Thoracic aorta (tissue), 2 donors: Measurements from ENCODE around the gene DSTYK. TPM values are rescaled to one million over a fixed set of nuclear protein-coding genes. Genes with fewer than 3 reads are reported as not detected.

Experiments used
- ATAC-seq: fragments of 150-250 bp; one replicate; pipeline ENCODE4 v1.8.0; 2017; ENCODE audit warnings: low read depth; ENCODE audit not compliant: insufficient number of reproducible peaks, low FRiP score
- DNase-seq: peaks from one replicate; pipeline ENCODE4 v3.0.0-alpha.2; 2020; ENCODE audit warnings: low spot score
- H3K27ac ChIP-seq, 2 donors: fragments of 200-600 bp; sonication (generic); 1 replicate in 1 of 2; 2 replicates in 1 of 2; pipeline ENCODE4 v1.5.1; 2016; ENCODE audit warnings: mild to moderate bottlenecking in 2 of 2, moderate library complexity in 2 of 2
- H3K27me3 ChIP-seq: fragments of 200-600 bp; sonication (generic); replicated peaks from 2 replicates; pipeline ENCODE4 v1.6.0; 2016; ENCODE audit warnings: mild to moderate bottlenecking; ENCODE audit not compliant: insufficient read depth
- H3K36me3 ChIP-seq: fragments of 200-600 bp; sonication (generic); one replicate; pipeline ENCODE4 v1.5.1; 2016
- H3K4me1 ChIP-seq, 2 donors: fragments of 200-600 bp; sonication (generic); 1 replicate in 1 of 2; 2 replicates in 1 of 2; pipeline versions ENCODE4 v1.5.1 to v1.6.0; 2016; ENCODE audit warnings: low read depth in 2 of 2, mild to moderate bottlenecking in 1 of 2; ENCODE audit not compliant: control insufficient read depth in 1 of 2
- H3K4me3 ChIP-seq: fragments of 200-600 bp; sonication (generic); 2 replicates; pipeline ENCODE4 v1.5.1; 2016; ENCODE audit warnings: mild to moderate bottlenecking
- H3K9me3 ChIP-seq: fragments of 200-600 bp; sonication (generic); 2 replicates; pipeline ENCODE4 v1.5.1; 2016
- total RNA-seq, 2 donors: library from RNA; depleted of rRNA; stranded (reverse); fragments of >200 nt; gene quantifications; one replicate each; pipeline versions ENCODE4 v1.1.0 to v1.2.3, GENCODE V29; 2016
- TF ChIP-seq, protein P1 (sequence below): fragments of 200-600 bp; sonication (generic); IDR thresholded peaks from one replicate; pipeline ENCODE4 v1.5.1; 2019; ENCODE audit warnings: antibody characterized with exemption

Gene DSTYK
- total RNA-seq, 2 donors from 2014 or later = 12.9 to 14.4 TPM

DNA sequence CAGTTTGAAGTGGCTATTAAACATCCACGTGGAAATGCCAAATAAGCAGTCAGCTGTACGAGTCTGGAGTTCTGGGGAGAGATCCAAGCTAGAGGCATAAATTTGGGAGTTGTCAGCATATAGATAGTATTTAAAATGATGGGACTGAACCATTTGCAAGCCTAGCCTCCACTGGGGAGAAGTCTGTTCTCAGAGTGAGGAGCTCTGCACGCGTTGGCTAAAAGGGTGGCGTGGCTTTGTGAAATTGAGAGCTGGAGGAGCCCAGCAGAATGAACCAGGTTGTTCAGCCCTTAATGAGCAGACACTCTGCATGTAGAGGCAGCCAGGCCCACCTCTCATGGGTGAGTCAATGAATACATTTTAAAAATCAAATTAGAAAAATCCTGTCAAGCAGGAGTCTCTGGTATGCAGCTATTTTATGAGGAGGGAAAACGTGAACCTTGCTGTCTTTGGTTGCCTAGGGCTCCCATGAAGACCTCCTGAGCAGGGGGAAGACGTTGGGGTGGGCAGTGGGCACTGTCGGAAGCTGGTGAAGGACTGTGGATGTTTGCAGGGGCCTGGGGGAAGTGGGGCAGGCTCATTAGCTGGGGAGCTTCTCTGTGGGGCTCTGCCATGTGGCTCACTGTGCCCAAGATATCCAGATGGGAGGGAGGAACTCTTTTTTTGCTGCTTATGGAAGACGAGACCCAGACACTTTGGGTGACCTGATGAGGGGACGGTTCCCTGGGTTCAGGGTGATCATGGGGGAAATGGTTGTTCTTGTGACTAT lies 35.0 kb upstream of the DSTYK start:
- H3K27me3 ChIP-seq = no peaks in the 10 kb centered on the region
- peaks cover 8% of the 10 kb centered on the region for H3K36me3 ChIP-seq
- H3K9me3 ChIP-seq = no peaks in the 10 kb centered on the region
- TF ChIP-seq, protein P1, sequence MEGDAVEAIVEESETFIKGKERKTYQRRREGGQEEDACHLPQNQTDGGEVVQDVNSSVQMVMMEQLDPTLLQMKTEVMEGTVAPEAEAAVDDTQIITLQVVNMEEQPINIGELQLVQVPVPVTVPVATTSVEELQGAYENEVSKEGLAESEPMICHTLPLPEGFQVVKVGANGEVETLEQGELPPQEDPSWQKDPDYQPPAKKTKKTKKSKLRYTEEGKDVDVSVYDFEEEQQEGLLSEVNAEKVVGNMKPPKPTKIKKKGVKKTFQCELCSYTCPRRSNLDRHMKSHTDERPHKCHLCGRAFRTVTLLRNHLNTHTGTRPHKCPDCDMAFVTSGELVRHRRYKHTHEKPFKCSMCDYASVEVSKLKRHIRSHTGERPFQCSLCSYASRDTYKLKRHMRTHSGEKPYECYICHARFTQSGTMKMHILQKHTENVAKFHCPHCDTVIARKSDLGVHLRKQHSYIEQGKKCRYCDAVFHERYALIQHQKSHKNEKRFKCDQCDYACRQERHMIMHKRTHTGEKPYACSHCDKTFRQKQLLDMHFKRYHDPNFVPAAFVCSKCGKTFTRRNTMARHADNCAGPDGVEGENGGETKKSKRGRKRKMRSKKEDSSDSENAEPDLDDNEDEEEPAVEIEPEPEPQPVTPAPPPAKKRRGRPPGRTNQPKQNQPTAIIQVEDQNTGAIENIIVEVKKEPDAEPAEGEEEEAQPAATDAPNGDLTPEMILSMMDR = no peak
- H3K4me3 ChIP-seq = no peak overlapping the region
- DNase-seq = no peak
- H3K4me1 ChIP-seq = peaks cover 22 to 52% of the 10 kb centered on the region in 2 donors
- ATAC-seq = no peak
- H3K27ac ChIP-seq = peak overlapping the region in 1 of 2 donors; percentile 81

DNA sequence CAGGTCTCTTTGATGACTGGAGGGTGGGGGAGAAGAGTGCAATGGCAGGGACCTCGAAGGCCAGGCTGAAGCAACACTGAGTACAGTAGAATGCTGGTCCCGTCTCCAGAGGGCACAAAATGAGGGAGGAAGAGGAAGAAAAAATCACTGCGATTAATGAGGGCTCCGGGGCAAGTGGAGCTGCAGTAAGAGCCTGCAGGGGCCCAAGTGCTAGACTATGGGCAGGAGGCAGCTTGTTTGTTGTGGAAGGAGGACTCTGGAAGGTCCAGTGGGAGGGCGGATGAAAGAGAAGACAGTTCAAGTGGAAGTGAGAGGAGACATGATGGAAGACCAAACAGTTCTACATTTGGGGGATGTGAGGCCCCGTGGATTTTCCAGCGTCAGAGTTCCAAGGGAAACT lies 33.6 kb upstream of the DSTYK start:
- Histone ChIP-seq H3K9me3 (no peaks in the 10 kb centered on the region), H3K4me1 (peaks cover 14 to 37% of the 10 kb centered on the region in 2 donors), H3K4me3 (no peak overlapping the region), H3K27ac (no peak overlapping the region), H3K27me3 (no peaks in the 10 kb centered on the region), H3K36me3 (peaks cover 9% of the 10 kb centered on the region)
- ATAC-seq (no peak), DNase-seq (no peak)
- TF ChIP-seq, protein P1 = no peak

DNA sequence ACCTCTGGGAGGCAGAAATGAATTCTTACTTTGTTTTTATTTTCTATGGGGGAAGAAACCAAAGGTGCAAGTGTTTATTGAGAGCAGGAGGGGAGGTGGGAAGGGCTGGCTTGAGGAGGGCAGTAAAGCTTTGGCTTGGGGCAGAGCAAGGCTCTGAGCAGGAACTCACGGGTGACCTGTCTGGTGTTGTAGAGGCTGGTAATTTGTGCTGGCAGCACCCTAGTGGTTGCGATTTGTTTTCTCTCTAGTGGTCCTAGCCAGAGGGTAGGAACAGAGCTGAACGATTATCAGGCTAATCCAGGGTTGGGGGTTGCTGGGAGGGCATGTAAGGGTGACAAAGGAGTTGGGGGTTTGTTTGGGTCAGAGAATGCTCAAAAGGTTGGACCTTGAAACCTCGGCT lies 32.9 kb upstream of the DSTYK start:
- peaks cover 9% of the 10 kb centered on the region for H3K36me3 ChIP-seq
- H3K27me3 ChIP-seq = no peaks in the 10 kb centered on the region
- DNase-seq (no peak), ATAC-seq (no peak)
- peaks cover 8 to 30% of the 10 kb centered on the region in 2 donors for H3K4me1 ChIP-seq
- H3K4me3 ChIP-seq = no peak overlapping the region
- no peaks in the 10 kb centered on the region for H3K9me3 ChIP-seq
- TF ChIP-seq, protein P1 = no peak
- H3K27ac ChIP-seq = no peak overlapping the region

DNA sequence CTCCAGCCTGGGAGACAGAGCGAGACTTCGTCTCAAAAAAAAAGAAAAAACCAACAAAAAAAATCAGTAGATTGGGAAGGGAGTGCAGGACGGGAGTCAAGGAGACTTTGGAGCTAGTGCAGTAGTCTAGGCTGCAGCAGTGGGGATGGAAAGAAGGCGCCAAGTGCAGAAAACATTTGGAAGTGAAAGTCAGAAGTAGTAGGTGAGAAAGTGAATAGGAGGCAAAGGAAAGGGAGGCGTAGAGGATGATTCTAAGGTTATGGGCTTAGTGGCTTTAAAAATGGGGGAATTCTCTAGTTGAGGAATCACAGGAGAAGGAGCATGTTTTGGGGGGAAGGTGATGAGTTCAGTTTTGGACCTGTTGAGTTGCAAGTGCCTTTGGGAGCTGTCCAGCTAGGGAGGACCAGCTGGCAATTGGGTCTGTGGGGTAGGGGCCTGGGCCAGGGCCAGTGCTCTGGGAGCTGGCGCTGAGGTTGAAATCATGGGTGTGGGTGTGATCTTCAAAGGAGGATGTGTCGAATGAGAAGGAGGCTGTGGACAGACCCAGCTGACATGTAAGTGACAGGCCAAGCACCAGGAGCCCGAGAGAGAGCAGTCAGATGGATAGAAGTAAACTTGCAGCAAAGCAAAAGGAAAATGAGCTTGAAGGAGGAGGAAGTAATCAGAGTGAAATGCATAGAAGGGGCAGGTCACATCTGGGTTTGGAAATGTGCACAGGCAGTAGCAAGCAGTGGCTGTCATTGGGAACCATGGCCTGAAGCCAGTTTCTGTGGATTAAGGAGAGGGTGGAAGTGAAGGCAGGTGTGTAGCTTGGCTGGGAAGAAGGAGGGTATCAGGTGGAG lies 32.1 kb upstream of the DSTYK start:
- Histone ChIP-seq H3K27ac (no peak overlapping the region), H3K9me3 (no peaks in the 10 kb centered on the region), H3K4me1 (peaks cover 0 to 22% of the 10 kb centered on the region in 2 donors), H3K4me3 (no peak overlapping the region), H3K27me3 (no peaks in the 10 kb centered on the region), H3K36me3 (peaks cover 9% of the 10 kb centered on the region)
- DNase-seq = no peak
- ATAC-seq = no peak
- TF ChIP-seq, protein P1 = no peak

DNA sequence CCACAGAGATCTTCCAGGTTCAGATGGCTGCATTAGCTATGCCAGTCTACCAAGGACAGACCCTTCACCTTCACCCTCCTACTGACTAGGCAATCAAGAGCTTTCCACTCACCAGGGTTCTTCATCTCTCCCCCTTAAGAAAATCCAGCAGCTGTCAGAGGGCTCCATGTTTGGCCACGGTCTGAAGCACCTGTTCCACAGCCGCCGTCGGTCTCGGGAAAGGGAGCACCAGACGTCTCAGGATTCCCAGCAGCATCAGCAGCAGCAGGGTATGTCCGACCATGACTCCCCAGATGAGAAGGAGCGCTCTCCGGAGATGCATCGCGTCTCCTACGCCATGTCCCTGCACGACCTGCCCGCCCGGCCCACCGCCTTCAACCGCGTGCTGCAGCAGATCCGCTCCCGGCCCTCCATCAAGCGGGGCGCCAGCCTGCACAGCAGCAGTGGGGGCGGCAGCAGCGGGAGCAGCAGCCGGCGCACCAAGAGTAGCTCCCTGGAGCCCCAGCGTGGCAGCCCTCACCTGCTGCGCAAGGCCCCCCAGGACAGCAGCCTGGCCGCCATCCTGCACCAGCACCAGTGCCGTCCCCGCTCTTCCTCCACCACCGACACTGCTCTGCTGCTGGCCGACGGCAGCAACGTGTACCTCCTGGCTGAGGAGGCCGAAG lies 30.0 kb upstream of the DSTYK start:
- TF ChIP-seq, protein P1 = no peak
- no peak overlapping the region for H3K4me3 ChIP-seq
- no peak for DNase-seq
- peaks cover 9% of the 10 kb centered on the region for H3K36me3 ChIP-seq
- peaks cover 0 to 8% of the 10 kb centered on the region in 2 donors for H3K4me1 ChIP-seq
- H3K27ac ChIP-seq = no peak overlapping the region
- no peaks in the 10 kb centered on the region for H3K9me3 ChIP-seq
- no peaks in the 10 kb centered on the region for H3K27me3 ChIP-seq
- ATAC-seq = no peak
